Medulla oblongata (tissue), 1 donor: ENCODE results near the gene OR10K1.
A peak's percentile ranks its signal among the peaks of the same experiment; 100 is the strongest.
"Not testable (repeated sequence)": the region's sequence is repeated elsewhere in the genome, so short reads cannot be mapped to it uniquely, and the experiment has no call there.

Experiments
- DNase-seq: peaks from one replicate; pipeline ENCODE4 v3.0.0-alpha.2; 2015; ENCODE audit errors: extremely low spot score

Gene OR10K1, protein sequence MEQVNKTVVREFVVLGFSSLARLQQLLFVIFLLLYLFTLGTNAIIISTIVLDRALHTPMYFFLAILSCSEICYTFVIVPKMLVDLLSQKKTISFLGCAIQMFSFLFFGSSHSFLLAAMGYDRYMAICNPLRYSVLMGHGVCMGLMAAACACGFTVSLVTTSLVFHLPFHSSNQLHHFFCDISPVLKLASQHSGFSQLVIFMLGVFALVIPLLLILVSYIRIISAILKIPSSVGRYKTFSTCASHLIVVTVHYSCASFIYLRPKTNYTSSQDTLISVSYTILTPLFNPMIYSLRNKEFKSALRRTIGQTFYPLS

GRCh38 chr1:158461534-158461933 lies at the start of gene OR10K1:
Gene OR10K1, plus strand, starts transcription at chr1:158461834. Its CDS starts 3,728 bp downstream, at chr1:158465562.
- no peak for DNase-seq

DNA sequence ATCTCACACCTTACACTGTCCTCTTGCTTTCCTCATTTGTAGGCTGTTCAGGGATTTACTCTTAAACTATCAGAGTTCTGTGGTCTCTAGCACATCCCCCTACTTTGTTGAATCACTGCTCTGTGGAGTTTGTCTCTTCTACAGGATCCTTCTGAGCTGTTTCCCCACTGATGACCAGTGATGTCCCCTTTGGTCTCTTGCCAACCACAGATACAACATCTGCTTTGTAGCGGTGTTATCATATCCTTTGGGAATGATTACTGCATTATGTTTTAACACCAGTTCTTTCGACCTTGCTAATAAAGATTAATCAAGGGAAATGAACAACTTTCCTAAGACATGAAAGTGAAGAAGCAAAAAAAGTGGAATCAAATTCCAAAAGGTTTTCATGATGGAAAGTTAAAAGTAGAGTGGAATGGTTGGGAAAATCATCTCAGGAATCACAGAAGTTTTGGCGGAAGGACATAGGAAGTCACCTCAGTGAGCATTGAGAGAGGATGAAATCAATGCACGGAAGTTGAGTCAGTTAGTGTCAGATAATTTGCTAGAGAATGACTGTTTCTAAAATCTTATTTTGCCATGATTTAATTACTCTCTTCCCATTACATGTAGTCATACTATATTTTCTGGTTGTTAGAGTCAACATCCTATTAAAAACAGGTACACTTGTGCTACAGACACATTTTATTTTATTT lies 46.8 kb upstream of the OR10K1 start:
- no peak for DNase-seq

DNA sequence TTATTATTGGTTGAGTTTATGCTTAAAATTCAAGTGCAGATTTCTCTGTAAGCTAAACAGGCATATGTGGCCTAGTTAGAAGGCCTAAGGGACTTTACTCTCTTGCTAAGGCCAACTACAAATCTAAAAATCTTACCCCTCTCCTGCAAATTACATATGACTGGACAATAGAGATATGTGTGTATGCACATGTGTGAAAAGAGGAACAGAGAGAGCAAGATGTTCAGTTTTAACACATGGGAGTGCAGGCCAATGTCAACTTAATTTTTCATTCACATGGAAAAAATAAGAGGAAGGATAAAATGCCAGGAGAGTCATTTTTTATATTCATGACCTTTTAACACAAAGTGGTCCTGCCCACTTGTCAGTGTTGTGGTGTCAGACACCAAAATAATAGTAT lies 44.0 kb upstream of the OR10K1 start:
- DNase-seq: no peak

DNA sequence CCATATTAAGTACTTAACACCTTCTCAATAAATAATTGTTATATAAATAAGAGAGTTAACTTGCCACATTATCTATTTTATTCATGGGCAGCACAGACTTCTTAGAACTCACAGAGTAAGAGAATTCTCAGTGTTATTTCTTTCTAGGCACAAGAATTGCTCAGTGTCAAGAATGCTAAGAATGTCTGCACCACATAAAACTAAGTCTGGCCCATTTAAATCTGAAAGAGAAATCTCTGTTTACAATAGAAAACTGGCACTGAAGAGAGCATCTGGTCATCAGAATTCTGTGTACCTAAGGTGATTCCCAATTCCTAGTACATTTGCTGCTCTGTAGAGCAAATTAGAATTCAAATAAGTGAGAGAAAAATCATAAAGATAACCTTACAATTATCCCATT lies 39.4 kb upstream of the OR10K1 start:
- DNase-seq: no peak

- DNase-seq: no peak
These were observed 36.6 kb upstream of the OR10K1 start for GRCh38 chr1:158425027-158425426.

DNA sequence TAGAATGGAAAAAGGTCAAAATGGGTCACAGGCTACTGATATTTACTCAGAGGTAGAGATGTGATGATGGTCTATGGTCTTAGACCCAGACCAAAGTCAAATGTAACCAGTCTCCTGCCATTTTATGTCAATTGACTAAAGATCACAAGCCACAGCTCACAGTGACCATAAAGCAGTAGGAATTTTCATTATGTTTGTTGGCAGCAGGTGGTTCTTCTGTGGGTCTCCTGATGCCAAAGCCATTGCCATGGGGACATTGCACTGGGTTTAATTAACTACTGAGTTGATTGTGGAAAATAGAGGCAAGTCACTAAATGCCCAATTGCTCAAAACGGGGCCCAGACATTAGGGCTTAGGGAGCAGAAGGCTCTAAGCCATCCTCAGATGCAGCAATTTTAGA lies 35.5 kb upstream of the OR10K1 start, which contains the start of gene OR10K2:
Gene OR10K2, minus strand, starts transcription at position 101 of the 400 bp plus-strand sequence. CDS start 5,371 bp downstream, outside the sequence.
- no peak for DNase-seq

GRCh38 chr1:158430163-158430562 lies 31.5 kb upstream of the OR10K1 start:
- not testable (repeated sequence) for DNase-seq

DNA sequence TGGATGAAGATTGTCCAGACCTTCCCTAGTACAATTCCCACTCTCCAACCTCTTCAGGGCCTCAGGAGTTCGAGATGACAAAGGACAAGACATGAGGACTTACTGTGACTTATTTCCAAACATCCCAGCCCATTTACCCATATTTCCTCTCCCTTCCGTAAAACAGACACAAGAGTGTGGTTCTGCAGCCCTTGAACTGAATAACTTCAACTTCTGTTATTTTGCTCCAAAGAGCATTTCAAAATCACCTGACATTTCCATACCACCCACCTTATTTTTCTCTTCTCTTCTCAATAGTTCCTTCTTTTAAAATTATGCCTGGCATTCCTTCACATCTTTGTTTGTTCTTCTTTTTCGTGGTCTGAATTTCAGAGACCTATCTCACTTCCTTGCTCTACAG lies 26.9 kb upstream of the OR10K1 start:
- no peak for DNase-seq

DNA sequence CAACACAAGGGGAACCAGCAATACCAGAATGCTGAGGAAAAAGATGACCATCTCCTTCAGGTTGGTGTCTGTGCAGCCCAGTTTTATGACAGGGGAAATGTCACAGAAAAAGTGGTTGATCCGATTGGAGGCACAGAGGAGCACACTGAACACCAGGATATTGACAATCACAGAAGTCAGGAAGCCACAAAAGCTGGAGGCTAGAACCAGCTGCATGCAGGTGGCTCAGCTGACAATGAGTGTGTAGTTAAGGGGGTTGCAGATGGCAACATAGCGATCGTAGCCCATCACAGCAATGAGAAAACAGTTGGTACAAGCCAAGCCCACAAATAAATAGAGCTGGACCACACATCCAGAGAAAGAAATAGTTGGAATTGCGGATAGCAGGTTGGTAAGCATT lies 16.3 kb upstream of the OR10K1 start:
- DNase-seq: no peak

DNA sequence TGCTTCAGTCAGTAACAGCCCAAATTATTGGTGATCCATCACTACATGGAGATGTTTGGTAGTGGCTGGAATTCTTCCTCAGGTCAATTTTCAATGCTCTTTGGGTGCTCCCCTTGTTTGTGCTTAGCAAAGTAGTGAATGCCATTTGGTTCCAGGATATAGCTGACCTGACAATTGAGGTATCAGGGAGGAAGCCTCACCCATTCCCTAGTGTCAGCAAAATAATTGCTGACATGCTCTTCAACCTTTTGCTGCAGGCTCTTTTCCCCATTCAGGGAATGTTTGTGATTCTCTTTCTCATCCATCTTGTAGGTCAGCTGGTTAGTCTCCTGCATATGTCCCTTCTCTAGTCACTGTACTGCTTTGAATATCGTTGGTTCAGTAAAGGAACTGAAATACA lies 7.1 kb upstream of the OR10K1 start:
- DNase-seq: no peak

- no peak for DNase-seq
These were observed 4.4 kb upstream of the OR10K1 start for GRCh38 chr1:158457246-158457645.

DNA sequence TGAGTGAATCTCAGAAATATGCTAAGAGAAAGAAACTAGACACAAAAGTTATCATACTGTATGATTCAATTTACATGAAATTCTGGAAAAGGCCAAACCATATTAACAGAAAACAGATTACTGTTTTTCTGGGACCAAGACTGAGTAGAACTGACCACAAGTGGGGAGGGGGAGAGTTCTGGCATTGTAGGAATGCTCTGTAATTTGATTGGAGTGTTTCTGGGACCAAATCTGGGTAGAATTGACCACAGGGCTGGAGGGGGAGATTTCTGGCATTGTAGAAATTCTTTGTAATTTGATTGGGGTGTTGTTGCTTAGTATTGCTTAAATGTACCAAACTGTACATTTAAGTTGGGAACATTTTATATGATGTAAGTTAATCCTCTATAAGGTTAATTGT lies 3.4 kb upstream of the OR10K1 start:
- no peak for DNase-seq

DNA sequence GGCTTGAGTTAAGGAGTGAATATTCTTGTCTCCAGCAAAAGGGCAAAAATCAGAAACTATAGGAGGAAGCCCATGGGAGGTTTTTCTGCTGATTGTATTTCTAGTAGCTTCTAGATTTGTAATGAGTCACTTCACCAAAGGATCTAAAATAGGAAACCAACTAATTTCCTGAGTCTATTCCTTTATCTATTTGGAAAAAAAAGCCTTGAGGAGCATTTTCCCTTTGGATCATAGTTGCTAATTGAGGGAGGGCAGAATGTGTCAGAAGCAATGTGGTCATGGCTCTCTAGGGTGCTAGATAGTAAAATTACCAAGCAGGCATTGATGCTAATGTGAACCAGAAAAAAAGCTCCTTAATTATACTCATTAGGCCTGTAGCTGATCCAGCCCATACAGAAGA lies 10.3 kb downstream of the OR10K1 start, which contains the start of gene OR10R2:
Gene OR10R2, plus strand, starts transcription at position 301 of the 400 bp plus-strand sequence. CDS start 106 bp downstream, outside the sequence.
- no peak for DNase-seq

DNA sequence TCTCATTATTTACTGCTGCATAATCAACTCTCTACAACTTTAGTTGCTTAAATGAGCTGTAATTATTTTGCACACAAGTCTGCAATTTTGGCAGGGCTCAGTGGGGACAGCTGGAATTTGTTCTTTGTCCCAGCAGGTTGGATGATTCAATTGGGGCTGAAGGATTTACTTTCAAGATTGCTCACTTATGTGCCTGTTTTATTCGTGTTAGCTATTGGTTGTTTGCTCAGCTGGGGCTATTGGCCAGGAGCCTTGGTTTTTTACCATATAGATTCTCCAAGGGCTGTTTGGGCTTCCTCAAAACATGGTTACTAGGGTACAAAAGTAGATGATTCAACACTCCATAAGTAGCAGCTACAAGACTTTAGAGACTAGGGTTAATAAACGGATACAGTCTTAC lies 23.8 kb downstream of the OR10K1 start:
- DNase-seq: no peak

- DNase-seq: no peak
These were observed 29.7 kb downstream of the OR10K1 start for GRCh38 chr1:158491316-158491715.

GRCh38 chr1:158493054-158493453 lies 31.4 kb downstream of the OR10K1 start:
- DNase-seq: no peak

DNA sequence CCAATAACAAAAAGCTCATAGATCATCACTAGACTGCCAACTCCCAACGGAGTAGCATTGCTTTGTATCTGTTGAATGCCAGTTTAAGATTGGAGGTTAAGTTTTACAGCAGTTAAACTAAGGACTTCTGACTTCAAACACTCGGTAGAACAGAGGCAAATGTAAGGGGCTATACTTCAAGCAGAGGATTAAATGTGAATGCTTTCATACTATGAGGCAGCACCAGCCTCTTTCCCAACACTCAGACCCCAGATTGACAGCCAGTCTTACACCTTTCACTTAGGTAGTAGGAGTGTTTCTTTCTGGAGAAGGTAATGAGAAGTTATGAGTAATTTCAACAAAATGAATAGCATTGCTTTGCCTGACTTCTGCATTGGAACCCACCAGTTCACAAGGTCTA lies 33.2 kb downstream of the OR10K1 start:
- no peak for DNase-seq

GRCh38 chr1:158496374-158496773 lies 34.7 kb downstream of the OR10K1 start:
- DNase-seq: peak; percentile 54

GRCh38 chr1:158506369-158506987 lies 44.8 kb downstream of the OR10K1 start:
- peak; percentile 12 for DNase-seq

DNA sequence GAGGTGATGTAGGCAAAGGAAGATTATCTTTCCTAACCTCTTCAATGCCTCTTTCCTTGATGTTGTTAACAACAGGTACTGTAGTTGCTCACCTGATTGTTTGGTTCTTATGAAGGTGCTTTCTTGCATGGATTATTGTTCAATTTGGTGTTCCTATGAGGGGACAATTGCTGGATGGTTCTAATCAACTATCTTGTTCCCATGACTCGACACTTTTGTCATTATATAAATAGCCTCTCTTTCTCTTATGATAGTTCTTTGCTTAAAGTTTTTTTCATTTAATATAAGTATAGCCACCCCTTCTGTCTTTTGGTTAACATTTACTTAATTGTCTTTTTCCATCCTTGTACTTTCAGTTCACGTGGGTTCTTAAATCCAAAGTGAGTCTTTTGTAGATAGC lies 45.9 kb downstream of the OR10K1 start:
- no peak for DNase-seq

DNA sequence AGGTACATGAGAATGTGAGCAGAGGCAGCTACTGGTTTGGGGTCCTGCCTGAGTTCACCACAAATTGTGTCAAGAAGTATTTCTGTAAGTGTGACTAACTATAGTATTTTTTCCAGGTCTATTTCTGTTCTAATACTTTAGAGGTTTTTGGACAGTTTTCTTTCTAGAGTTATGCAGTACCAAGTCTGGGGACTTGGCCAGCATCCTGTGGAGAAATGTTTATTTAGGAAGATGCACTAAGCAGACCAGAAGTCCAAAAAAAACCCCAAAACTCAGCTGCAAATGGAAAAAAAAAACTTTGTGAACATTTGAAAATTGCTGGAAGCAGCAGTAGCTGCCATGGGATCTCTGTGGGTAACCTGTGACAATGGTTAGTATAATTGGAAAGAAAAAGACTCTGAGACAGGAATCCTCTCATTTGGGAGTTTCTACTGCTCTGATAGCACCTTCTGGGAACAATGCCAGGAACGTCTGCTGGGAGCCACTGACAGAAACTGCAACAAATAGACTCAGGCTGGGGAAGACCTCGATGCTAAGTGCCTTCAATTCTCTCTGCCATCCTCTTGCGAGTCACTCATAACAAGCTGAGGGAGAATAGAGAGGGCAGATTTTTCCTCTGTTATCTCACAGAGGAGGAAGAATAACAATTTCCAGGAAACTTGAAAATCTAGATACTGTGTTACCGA lies 48.0 kb downstream of the OR10K1 start:
- no peak for DNase-seq

- peak; percentile 30 for DNase-seq
These were observed 55.3 kb downstream of the OR10K1 start for GRCh38 chr1:158516966-158517365.
